Panc1 (cell line): ENCODE results near the gene VDR.

ENCODE experiments used
- CTCF ChIP-seq: fragments of 450-650 bp; IDR thresholded peaks from 2 replicates; pipeline ENCODE4 v1.5.1; 2017; ENCODE audit warnings: mild to moderate bottlenecking
- POLR2AphosphoS5 ChIP-seq: IDR thresholded peaks from 2 replicates; pipeline ENCODE4 v1.6.1; 2012; ENCODE audit warnings: mild to moderate bottlenecking, low read depth, low read length, moderate library complexity

- TF ChIP-seq POLR2AphosphoS5, result no peak
- TF ChIP-seq CTCF, result no peak
Measured at GRCh38 chr12:47876440-47876960, 28.3 kb downstream of the VDR start.
